Measurements from ENCODE around the gene ATP6V1C2. TPM values are rescaled to one million over a fixed set of nuclear protein-coding genes. Genes with fewer than 3 reads are reported as not detected.

The ATP6V1C2 gene
- total and polyA plus RNA-seq, 2 of the 4 experiments (the other 2 are of a cell fraction), result not detected

DNA sequence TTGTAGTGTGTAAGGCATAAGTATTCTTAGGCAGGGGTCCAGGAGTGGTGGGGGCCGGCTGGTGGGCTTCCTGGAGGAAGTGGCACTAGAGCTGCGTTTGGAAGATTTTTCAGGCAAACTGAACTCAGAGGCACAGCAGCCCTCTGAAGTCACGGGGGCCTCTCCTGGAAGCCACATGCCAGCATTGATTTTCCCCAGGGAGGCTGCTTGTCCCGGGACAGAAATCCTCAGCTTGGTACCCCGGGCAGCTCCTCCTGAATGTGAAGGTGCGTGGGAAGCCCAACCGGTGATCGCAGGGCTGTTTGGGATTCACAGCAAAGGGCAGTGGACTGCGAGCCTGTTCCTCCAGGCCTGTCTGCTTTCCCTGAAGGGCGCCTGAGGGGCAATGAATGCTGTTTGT is 92.7 kb downstream of the ATP6V1C2 start:
- H3K4me3 ChIP-seq (ENCODE audit: insufficient read depth, low read depth, low read length), result no peak overlapping the region
- H3K18ac ChIP-seq (ENCODE audit: low read depth, low read length), result no peak overlapping the region
- H3K4me1 ChIP-seq (ENCODE audit: control insufficient read depth, insufficient read depth, low read length), result peaks cover 10% of the 10 kb centered on the region
- intact Hi-C loops (cut with micrococcal nuclease), result no loop called here
- peaks cover 0 to 24% of the 10 kb centered on the region in 2 experiments; a peak in 2 of 4 replicates for H3K79me1 ChIP-seq (ENCODE audit: low read depth in 1 of 2, low read length in 2 of 2)
- H4K5ac ChIP-seq (ENCODE audit: low read depth, low read length), result no peak overlapping the region
- no peaks in the 10 kb centered on the region; the same call in 1 of the 2 replicates for H3K36me3 ChIP-seq (ENCODE audit: control insufficient read depth, insufficient read depth, low read length)
- no peak overlapping the region for H2AK5ac ChIP-seq (ENCODE audit: low read depth, low read length)
- H2BK5ac ChIP-seq (ENCODE audit: low read depth, low read length, poor library complexity, severe bottlenecking), result no peak overlapping the region
- H4K8ac ChIP-seq (ENCODE audit: low read depth in 2 of 2, low read length in 2 of 2), result no peak overlapping the region
- H3K27me3 ChIP-seq (ENCODE audit: control insufficient read depth, insufficient read depth, low read length), result peaks cover 14% of the 10 kb centered on the region
- peak overlapping the region; percentile 84 for H2AFZ ChIP-seq (replicated peaks; ENCODE audit: low read length, poor library complexity)
- no peak overlapping the region for H3K4me2 ChIP-seq (ENCODE audit: low read depth, low read length)
- no peak overlapping the region for H2BK20ac ChIP-seq (ENCODE audit: low read depth, low read length)
- no peaks in the 10 kb centered on the region for H3K9me3 ChIP-seq (ENCODE audit: control insufficient read depth, insufficient read depth, low read length)
- no TSS peak for BruUV-seq (replicated peaks)
- H2AK9ac ChIP-seq (replicated peaks; ENCODE audit: low read depth, low read length, poor library complexity), result peak overlapping the region; percentile 84
- in situ Hi-C loops (cut with MboI; ENCODE audit: low sequenced_read_pairs), result no loop called here
- CTCF ChIA-PET, result no interaction called here
- TF ChIP-seq, protein P1, sequence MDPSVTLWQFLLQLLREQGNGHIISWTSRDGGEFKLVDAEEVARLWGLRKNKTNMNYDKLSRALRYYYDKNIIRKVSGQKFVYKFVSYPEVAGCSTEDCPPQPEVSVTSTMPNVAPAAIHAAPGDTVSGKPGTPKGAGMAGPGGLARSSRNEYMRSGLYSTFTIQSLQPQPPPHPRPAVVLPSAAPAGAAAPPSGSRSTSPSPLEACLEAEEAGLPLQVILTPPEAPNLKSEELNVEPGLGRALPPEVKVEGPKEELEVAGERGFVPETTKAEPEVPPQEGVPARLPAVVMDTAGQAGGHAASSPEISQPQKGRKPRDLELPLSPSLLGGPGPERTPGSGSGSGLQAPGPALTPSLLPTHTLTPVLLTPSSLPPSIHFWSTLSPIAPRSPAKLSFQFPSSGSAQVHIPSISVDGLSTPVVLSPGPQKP (IDR thresholded peaks at IDR 0.05; ENCODE audit: borderline replicate concordance, low read depth, low read length), result no peak
- TF ChIP-seq USF2 (IDR thresholded peaks at IDR 0.05; ENCODE audit: low read depth, low read length) (no peak), SMC3 (IDR thresholded peaks at IDR 0.05; ENCODE audit: low read depth, low read length) (no peak), MAZ (IDR thresholded peaks at IDR 0.05; ENCODE audit: borderline replicate concordance, low read depth, low read length) (no peak), NFE2L2 (IDR thresholded peaks at IDR 0.05; ENCODE audit: low read depth, low read length) (no peak), MAFK (IDR thresholded peaks at IDR 0.05; ENCODE audit: low read depth, low read length) (no peak), RCOR1 (IDR thresholded peaks at IDR 0.05; ENCODE audit: insufficient replicate concordance, low read length) (no peak), BHLHE40 (IDR thresholded peaks at IDR 0.05; ENCODE audit: low read depth, low read length) (no peak), FOS (IDR thresholded peaks at IDR 0.05; ENCODE audit: low read depth, low read length) (no peak), RAD21 (IDR thresholded peaks at IDR 0.05; ENCODE audit: low read length) (no peak), RFX5 (IDR thresholded peaks at IDR 0.05; ENCODE audit: low read depth, low read length) (no peak), CEBPB (IDR thresholded peaks at IDR 0.05; ENCODE audit: low read depth, low read length) (no peak), MXI1 (IDR thresholded peaks at IDR 0.05; ENCODE audit: borderline replicate concordance, low read depth, low read length) (no peak), CHD1 (IDR thresholded peaks at IDR 0.05; ENCODE audit: low read depth, low read length) (no peak), POLR2A (IDR thresholded peaks at IDR 0.05; ENCODE audit: low read depth, low read length) (no peak)
- TF ChIP-seq, protein P2, sequence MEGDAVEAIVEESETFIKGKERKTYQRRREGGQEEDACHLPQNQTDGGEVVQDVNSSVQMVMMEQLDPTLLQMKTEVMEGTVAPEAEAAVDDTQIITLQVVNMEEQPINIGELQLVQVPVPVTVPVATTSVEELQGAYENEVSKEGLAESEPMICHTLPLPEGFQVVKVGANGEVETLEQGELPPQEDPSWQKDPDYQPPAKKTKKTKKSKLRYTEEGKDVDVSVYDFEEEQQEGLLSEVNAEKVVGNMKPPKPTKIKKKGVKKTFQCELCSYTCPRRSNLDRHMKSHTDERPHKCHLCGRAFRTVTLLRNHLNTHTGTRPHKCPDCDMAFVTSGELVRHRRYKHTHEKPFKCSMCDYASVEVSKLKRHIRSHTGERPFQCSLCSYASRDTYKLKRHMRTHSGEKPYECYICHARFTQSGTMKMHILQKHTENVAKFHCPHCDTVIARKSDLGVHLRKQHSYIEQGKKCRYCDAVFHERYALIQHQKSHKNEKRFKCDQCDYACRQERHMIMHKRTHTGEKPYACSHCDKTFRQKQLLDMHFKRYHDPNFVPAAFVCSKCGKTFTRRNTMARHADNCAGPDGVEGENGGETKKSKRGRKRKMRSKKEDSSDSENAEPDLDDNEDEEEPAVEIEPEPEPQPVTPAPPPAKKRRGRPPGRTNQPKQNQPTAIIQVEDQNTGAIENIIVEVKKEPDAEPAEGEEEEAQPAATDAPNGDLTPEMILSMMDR (conservative IDR thresholded peaks at IDR 0.05; ENCODE audit: low read depth, low read length), result no peak
- ATAC-seq (ENCODE audit: low read depth) (no peak), DNase-seq (no peak)
- no peak overlapping the region for H2BK120ac ChIP-seq (ENCODE audit: low read depth, low read length)
- H4K91ac ChIP-seq (ENCODE audit: insufficient read depth, low read depth, low read length), result no peak overlapping the region
- H4K20me1 ChIP-seq (ENCODE audit: insufficient read depth, low read length), result peaks cover 23% of the 10 kb centered on the region; the same call in 1 of the 2 replicates
- no peak overlapping the region for H3K23ac ChIP-seq (ENCODE audit: low read depth, low read length)
- H3K27ac ChIP-seq (ENCODE audit: insufficient read depth, low read length), result no peak overlapping the region
- H3K9ac ChIP-seq (ENCODE audit: low read depth, low read length), result no peak overlapping the region
- no peak overlapping the region for H3K56ac ChIP-seq (ENCODE audit: extremely low read depth, insufficient read depth, low read length)
- dilution Hi-C loops (cut with HindIII; ENCODE audit: low sequenced_read_pairs, unreplicated experiment), result no loop called here
- no peak overlapping the region for H3K14ac ChIP-seq (replicated peaks; ENCODE audit: low read depth, low read length)
- H3K4ac ChIP-seq (ENCODE audit: low read depth, low read length), result no peak overlapping the region
- H3K9me1 ChIP-seq (ENCODE audit: insufficient read depth, low read length), result peaks cover 3% of the 10 kb centered on the region; the same call in 1 of the 2 replicates
- H2BK15ac ChIP-seq (ENCODE audit: low read depth, low read length), result no peak overlapping the region
- POLR2A ChIA-PET (ENCODE audit: unreplicated experiment), result no interaction called here
- 53% methylated on average over 8 of the region's 10 CpGs; no CpG with 5 or more reads in 1 of the 2 experiments for WGBS, 2 experiments (ENCODE audit: extremely low coverage in 2 of 2, insufficient read length in 1 of 2)
